ENCODE data around the gene PKHD1.

PKHD1 gene

GRCh38 chr6:51915098-51915497, 172.3 kb downstream of the PKHD1 start:
- H3K4me3 ChIP-seq (replicated peaks; ENCODE audit: low read depth, low read length): no peak overlapping the region
- TF ChIP-seq CTCF (IDR thresholded peaks at IDR 0.05; ENCODE audit: low read depth, low read length, missing control alignments): no peak
- no peak for DNase-seq (ENCODE audit: extremely low read depth, low read depth)

GRCh38 chr6:51913265-51913664, 174.1 kb downstream of the PKHD1 start:
- H3K4me3 ChIP-seq (replicated peaks; ENCODE audit: low read depth, low read length): no peak overlapping the region
- no peak for DNase-seq (ENCODE audit: extremely low read depth, low read depth)
- TF ChIP-seq CTCF (IDR thresholded peaks at IDR 0.05; ENCODE audit: low read depth, low read length, missing control alignments): no peak

GRCh38 chr6:51910851-51911250, 176.6 kb downstream of the PKHD1 start:
- no peak overlapping the region for H3K4me3 ChIP-seq (replicated peaks; ENCODE audit: low read depth, low read length)
- TF ChIP-seq CTCF (IDR thresholded peaks at IDR 0.05; ENCODE audit: low read depth, low read length, missing control alignments): no peak
- no peak for DNase-seq (ENCODE audit: extremely low read depth, low read depth)

- no peak for DNase-seq (ENCODE audit: extremely low read depth, low read depth)
- TF ChIP-seq CTCF (IDR thresholded peaks at IDR 0.05; ENCODE audit: low read depth, low read length, missing control alignments): no peak
- no peak overlapping the region for H3K4me3 ChIP-seq (replicated peaks; ENCODE audit: low read depth, low read length)
Observed at GRCh38 chr6:51908243-51908642, 179.2 kb downstream of the PKHD1 start.

- TF ChIP-seq CTCF (IDR thresholded peaks at IDR 0.05; ENCODE audit: low read depth, low read length, missing control alignments): no peak
- DNase-seq (ENCODE audit: extremely low read depth, low read depth): no peak
- H3K4me3 ChIP-seq (replicated peaks; ENCODE audit: low read depth, low read length): no peak overlapping the region
Observed at GRCh38 chr6:51901766-51902764, 185.3 kb downstream of the PKHD1 start.

- no peak for DNase-seq (ENCODE audit: extremely low read depth, low read depth)
- no peak overlapping the region for H3K4me3 ChIP-seq (replicated peaks; ENCODE audit: low read depth, low read length)
- TF ChIP-seq CTCF (IDR thresholded peaks at IDR 0.05; ENCODE audit: low read depth, low read length, missing control alignments): no peak
Observed at GRCh38 chr6:51893366-51893765, 194.0 kb downstream of the PKHD1 start.

All from HFF-Myc (cell line).